ENCODE data around the gene TMEM129. TPM values are rescaled to one million over a fixed set of nuclear protein-coding genes. Genes with fewer than 3 reads are reported as not detected.
A peak's percentile ranks its signal among the peaks of the same experiment; 100 is the strongest.

TMEM129 gene
- total RNA-seq, 1 experiment from 2014 or later: 54.9 TPM

DNA sequence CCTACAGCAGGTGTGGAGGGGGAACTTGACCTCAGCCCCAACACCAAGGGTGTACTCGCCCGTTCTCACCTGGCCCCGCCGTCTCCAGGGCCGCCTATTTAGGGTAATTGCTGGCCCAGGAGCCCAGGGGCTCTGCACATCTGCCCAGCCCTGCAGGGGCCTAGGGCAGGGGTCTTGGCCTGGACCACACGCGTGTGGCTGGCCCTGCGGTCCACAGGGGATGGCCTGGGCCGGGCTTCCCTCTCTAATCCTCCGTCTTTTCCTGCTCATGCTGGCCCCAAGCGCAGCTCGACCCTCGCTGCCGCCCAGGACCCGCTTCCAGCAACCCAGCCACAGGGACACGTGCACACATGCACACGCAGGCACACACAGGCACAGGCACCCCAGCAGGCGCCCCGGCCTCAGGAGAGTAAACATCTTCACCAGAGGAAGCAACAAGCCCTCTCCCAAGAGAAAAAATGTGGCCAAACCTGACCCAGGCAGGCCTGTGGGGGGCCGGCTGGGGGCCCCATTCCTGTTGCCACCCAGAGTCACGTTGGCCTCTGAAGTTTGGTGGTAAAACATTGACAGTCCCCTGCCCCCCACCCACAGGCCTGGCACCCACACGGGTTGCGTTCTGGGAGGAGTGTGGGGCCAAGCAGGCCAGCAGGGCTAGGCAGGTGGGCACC is 47.4 kb upstream of the TMEM129 start:
- Mint-ChIP-seq H3K4me3 (peak overlapping the region; percentile 59), H3K27ac (peak overlapping the region; percentile 91; the same call in 1 of the 2 replicates)
- POLR2A ChIA-PET: interaction anchor here (0.6 to 1.2 kb wide), 3 partner anchors 9 to 203 kb away, joined by 3 to 13 read pairs (median 3); no protein-coding TSS in a partner anchor

DNA sequence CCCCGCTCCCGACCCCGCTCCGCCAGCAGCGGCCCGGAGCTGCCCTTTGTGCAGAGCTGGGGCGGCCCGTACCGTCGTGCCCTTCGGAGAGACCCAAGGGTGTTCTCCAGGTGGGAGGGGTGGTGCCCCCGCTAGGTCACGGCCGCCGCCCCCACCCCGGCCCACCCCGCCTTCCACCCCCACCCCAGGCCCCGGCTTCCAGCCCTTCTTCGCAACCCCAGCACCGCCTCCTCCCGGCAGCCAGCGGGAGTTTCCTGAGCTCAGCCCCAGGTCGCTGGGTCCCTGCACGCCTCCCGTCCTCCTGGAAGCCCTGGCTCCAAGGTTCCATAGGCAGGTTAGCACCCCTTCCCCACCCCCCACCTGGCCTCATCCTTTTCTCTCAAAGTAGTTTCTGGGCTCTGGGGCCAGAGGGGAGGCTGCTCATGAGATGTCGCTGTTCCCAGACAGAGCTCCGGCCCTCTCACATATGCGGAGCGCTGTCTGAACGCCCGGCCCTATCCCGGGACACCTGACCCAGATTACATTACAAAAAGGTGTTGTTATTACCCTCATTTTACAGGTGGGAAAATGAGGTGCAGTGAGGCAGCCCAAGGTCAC is 46.7 kb upstream of the TMEM129 start:
- Mint-ChIP-seq H3K4me1 (peaks cover 13% of the 10 kb centered on the region), H3K27me3 (ENCODE audit: low read depth) (peaks cover 4% of the 10 kb centered on the region), H3K27ac (no peak overlapping the region), H3K36me3 (no peaks in the 10 kb centered on the region), H3K4me3 (peak overlapping the region; percentile 59), H3K9me3 (no peaks in the 10 kb centered on the region)
- ATAC-seq (peak; percentile 60), DNase-seq (ENCODE audit: low spot score) (peak; percentile 81)
- ChIA-PET CTCF (interaction anchor here (0.5 to 5.7 kb wide), 49 partner anchors 8 to 1599 kb away, joined by 3 to 88 read pairs (median 5); partner anchors contain the start of genes FGFR3, GAK, LETM1 and SLBP), POLR2A (interaction anchor here (0.6 to 1.2 kb wide), 4 partner anchors 10 to 202 kb away, joined by 3 to 13 read pairs (median 4); no protein-coding TSS in a partner anchor)
- 0 out of 2 replicates have a peak, but pooled peaks have one; percentile 21 for TF ChIP-seq SMAD3 (CRISPR knock-in tag; IDR thresholded peaks at IDR 0.05; ENCODE audit: borderline replicate concordance)
- TF ChIP-seq, protein P1, sequence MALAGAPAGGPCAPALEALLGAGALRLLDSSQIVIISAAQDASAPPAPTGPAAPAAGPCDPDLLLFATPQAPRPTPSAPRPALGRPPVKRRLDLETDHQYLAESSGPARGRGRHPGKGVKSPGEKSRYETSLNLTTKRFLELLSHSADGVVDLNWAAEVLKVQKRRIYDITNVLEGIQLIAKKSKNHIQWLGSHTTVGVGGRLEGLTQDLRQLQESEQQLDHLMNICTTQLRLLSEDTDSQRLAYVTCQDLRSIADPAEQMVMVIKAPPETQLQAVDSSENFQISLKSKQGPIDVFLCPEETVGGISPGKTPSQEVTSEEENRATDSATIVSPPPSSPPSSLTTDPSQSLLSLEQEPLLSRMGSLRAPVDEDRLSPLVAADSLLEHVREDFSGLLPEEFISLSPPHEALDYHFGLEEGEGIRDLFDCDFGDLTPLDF (CRISPR knock-in tag; IDR thresholded peaks at IDR 0.05): no peak
- TF ChIP-seq, protein P2, sequence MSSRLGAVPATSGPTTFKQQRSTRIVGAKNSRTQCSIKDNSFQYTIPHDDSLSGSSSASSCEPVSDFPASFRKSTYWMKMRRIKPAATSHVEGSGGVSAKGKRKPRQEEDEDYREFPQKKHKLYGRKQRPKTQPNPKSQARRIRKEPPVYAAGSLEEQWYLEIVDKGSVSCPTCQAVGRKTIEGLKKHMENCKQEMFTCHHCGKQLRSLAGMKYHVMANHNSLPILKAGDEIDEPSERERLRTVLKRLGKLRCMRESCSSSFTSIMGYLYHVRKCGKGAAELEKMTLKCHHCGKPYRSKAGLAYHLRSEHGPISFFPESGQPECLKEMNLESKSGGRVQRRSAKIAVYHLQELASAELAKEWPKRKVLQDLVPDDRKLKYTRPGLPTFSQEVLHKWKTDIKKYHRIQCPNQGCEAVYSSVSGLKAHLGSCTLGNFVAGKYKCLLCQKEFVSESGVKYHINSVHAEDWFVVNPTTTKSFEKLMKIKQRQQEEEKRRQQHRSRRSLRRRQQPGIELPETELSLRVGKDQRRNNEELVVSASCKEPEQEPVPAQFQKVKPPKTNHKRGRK (CRISPR knock-in tag; IDR thresholded peaks at IDR 0.05; ENCODE audit: borderline replicate concordance): no peak
- TF ChIP-seq, protein P3, sequence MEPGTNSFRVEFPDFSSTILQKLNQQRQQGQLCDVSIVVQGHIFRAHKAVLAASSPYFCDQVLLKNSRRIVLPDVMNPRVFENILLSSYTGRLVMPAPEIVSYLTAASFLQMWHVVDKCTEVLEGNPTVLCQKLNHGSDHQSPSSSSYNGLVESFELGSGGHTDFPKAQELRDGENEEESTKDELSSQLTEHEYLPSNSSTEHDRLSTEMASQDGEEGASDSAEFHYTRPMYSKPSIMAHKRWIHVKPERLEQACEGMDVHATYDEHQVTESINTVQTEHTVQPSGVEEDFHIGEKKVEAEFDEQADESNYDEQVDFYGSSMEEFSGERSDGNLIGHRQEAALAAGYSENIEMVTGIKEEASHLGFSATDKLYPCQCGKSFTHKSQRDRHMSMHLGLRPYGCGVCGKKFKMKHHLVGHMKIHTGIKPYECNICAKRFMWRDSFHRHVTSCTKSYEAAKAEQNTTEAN (CRISPR knock-in tag; IDR thresholded peaks at IDR 0.05): no peak
- TF ChIP-seq, protein P4, sequence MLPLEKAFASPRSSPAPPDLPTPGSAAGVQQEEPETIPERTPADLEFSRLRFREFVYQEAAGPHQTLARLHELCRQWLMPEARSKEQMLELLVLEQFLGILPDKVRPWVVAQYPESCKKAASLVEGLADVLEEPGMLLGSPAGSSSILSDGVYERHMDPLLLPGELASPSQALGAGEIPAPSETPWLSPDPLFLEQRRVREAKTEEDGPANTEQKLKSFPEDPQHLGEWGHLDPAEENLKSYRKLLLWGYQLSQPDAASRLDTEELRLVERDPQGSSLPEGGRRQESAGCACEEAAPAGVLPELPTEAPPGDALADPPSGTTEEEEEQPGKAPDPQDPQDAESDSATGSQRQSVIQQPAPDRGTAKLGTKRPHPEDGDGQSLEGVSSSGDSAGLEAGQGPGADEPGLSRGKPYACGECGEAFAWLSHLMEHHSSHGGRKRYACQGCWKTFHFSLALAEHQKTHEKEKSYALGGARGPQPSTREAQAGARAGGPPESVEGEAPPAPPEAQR (CRISPR knock-in tag; IDR thresholded peaks at IDR 0.05): no peak
- 0 out of 2 replicates have a peak, but pooled peaks have one; percentile 26 for TF ChIP-seq ETV6 (CRISPR knock-in tag; IDR thresholded peaks at IDR 0.05)
- TF ChIP-seq, protein P5, sequence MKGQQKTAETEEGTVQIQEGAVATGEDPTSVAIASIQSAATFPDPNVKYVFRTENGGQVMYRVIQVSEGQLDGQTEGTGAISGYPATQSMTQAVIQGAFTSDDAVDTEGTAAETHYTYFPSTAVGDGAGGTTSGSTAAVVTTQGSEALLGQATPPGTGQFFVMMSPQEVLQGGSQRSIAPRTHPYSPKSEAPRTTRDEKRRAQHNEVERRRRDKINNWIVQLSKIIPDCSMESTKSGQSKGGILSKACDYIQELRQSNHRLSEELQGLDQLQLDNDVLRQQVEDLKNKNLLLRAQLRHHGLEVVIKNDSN (CRISPR knock-in tag; IDR thresholded peaks at IDR 0.05): no peak
- no peak for TF ChIP-seq CREM (CRISPR knock-in tag; IDR thresholded peaks at IDR 0.05)
- TF ChIP-seq, protein P6, sequence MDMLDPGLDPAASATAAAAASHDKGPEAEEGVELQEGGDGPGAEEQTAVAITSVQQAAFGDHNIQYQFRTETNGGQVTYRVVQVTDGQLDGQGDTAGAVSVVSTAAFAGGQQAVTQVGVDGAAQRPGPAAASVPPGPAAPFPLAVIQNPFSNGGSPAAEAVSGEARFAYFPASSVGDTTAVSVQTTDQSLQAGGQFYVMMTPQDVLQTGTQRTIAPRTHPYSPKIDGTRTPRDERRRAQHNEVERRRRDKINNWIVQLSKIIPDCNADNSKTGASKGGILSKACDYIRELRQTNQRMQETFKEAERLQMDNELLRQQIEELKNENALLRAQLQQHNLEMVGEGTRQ (CRISPR knock-in tag; IDR thresholded peaks at IDR 0.05): no peak
- peak; percentile 51; the same call in 1 of the 2 replicates for TF ChIP-seq ZNF423 (CRISPR knock-in tag; IDR thresholded peaks at IDR 0.05)

More for the DNA sequence above, 47.4 kb upstream of the TMEM129 start:
- CTCF ChIA-PET: interaction anchor here (0.5 to 5.7 kb wide), 50 partner anchors 7 to 1598 kb away, joined by 3 to 88 read pairs (median 5); partner anchors contain the start of genes FGFR3, GAK, LETM1 and SLBP
- Mint-ChIP-seq H3K36me3 (no peaks in the 10 kb centered on the region), H3K9me3 (no peaks in the 10 kb centered on the region), H3K4me1 (peaks cover 13% of the 10 kb centered on the region), H3K27me3 (ENCODE audit: low read depth) (peaks cover 4% of the 10 kb centered on the region)
- no peak for ATAC-seq
- DNase-seq (ENCODE audit: low spot score): no peak
- no peak for TF ChIP-seq ZNF671 (CRISPR knock-in tag; IDR thresholded peaks at IDR 0.05)
